ENCODE measurements around the gene ZNF407.

DNA sequence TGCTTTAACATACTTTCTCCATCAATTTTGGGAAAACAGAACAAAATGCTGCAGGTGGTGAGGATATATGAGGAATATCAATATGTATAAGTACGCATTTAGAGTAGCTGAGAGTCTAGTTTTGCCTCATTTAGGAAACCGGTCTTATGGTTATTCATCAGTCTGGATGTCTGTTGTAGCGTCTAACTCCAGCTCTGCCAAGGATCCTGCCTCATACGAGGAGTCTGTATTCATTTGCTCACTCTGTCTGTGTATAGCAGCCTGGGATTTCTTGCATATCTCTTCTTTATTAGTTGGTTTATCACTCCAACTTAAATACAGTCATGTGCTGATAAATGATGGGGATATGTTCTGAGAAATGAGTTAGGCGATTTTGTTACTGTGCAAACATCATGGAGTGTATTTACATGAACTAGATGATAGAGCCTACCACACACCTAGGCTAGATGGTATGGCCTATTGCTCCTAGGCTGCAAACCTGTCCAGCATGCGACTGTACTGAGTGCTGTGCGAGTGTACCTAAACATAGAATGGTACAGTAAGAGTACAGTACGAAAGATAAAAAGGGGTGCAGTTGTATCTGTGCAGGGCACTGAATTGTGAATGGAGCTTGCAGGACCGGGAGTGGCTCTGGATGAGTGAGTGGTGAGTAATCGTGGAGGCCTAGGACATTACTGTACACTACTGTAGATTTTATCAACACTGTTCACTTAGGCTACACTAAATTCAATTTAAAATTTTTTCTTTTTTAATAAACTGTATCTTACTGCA is 148.1 kb downstream of the ZNF407 start:
- no peak for TF ChIP-seq CTCF (IDR thresholded peaks at IDR 0.05)
- TF ChIP-seq POLR2A (IDR thresholded peaks at IDR 0.05): no peak
- TF ChIP-seq POLR2AphosphoS5 (IDR thresholded peaks at IDR 0.05): no peak
- TF ChIP-seq EP300 (IDR thresholded peaks at IDR 0.05): no peak

All from gastroesophageal sphincter (tissue), 3 donors.